ENCODE data around the gene BBOX1.

Gene BBOX1

DNA sequence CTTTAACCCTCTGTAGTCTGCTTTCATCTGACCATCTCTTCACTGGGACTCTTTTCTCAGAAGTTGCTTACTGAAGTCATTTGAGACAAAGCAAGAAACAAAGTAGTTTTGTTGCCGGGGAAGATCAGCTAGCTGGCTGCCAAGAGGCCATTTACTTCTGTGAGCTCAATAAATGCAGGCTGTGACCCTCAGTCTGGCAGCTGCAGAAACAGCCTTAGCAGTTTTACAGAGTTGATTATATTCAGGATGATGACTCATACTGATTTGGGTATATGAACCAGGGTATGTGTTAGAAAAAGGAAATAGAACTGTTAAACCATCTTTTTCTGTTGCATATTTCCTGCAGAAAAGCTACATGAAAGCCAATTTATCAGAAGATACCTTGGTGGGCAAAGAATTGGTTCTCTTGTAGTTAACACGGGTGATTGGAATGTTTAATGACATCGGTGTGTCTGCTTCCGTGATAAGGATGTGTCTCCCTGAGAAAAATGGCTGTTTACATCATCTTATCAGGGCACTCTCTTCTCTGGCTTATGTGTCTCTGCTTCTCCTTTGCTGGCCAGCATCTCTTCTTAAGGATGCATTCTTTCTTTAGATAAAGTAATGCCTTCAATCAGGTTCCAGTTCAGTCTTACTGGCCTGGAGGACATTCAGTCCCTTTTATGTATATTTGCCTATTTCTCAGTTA lies 28.2 kb upstream of the BBOX1 start:
- H3K4me3 ChIP-seq (ENCODE audit: control insufficient read depth, low read depth, low read length) = no peak overlapping the region
- DNase-seq (ENCODE audit: low read depth) = no peak
- TF ChIP-seq, protein P1, sequence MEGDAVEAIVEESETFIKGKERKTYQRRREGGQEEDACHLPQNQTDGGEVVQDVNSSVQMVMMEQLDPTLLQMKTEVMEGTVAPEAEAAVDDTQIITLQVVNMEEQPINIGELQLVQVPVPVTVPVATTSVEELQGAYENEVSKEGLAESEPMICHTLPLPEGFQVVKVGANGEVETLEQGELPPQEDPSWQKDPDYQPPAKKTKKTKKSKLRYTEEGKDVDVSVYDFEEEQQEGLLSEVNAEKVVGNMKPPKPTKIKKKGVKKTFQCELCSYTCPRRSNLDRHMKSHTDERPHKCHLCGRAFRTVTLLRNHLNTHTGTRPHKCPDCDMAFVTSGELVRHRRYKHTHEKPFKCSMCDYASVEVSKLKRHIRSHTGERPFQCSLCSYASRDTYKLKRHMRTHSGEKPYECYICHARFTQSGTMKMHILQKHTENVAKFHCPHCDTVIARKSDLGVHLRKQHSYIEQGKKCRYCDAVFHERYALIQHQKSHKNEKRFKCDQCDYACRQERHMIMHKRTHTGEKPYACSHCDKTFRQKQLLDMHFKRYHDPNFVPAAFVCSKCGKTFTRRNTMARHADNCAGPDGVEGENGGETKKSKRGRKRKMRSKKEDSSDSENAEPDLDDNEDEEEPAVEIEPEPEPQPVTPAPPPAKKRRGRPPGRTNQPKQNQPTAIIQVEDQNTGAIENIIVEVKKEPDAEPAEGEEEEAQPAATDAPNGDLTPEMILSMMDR (IDR thresholded peaks at IDR 0.05; ENCODE audit: control insufficient read depth, insufficient read depth, low read depth, low read length, missing control alignments) = no peak

GRCh38 chr11:27013781-27014361 lies 26.7 kb upstream of the BBOX1 start:
- TF ChIP-seq, protein P1 (IDR thresholded peaks at IDR 0.05; ENCODE audit: control insufficient read depth, insufficient read depth, low read depth, low read length, missing control alignments) = no peak
- peak; percentile 45 for DNase-seq (ENCODE audit: low read depth)
- no peak overlapping the region for H3K4me3 ChIP-seq (ENCODE audit: control insufficient read depth, low read depth, low read length)

GRCh38 chr11:27018902-27019529 lies 21.6 kb upstream of the BBOX1 start:
- no peak for DNase-seq (ENCODE audit: low read depth)
- TF ChIP-seq, protein P1 (IDR thresholded peaks at IDR 0.05; ENCODE audit: control insufficient read depth, insufficient read depth, low read depth, low read length, missing control alignments) = no peak
- no peak overlapping the region for H3K4me3 ChIP-seq (ENCODE audit: control insufficient read depth, low read depth, low read length)

- H3K4me3 ChIP-seq (ENCODE audit: control insufficient read depth, low read depth, low read length) = no peak overlapping the region
- TF ChIP-seq, protein P1 (IDR thresholded peaks at IDR 0.05; ENCODE audit: control insufficient read depth, insufficient read depth, low read depth, low read length, missing control alignments) = no peak
- DNase-seq (ENCODE audit: low read depth) = no peak
These were observed 19.9 kb upstream of the BBOX1 start for GRCh38 chr11:27020751-27021150.

- H3K4me3 ChIP-seq (ENCODE audit: control insufficient read depth, low read depth, low read length) = no peak overlapping the region
- TF ChIP-seq, protein P1 (IDR thresholded peaks at IDR 0.05; ENCODE audit: control insufficient read depth, insufficient read depth, low read depth, low read length, missing control alignments) = no peak
These were observed 17.9 kb upstream of the BBOX1 start for GRCh38 chr11:27022659-27023251.

DNA sequence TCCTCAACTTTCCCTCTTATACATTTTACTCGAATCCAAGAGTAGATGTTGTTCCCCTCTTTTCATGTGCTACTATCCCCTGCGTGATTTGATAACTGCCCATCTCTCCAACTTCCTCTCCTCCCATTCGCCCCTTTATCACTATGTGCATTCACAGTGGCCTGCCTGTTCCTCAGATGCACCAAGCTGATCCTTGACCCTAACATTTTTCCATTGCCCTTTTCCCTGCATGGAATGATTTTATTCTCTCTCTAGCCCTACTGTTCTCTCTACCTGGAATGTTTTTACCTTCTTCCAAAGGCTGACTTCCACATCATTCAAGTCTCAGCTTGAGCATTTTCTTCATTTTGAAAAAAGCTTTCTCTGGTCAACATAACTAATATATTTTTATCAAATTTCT lies 15.8 kb upstream of the BBOX1 start:
- H3K4me3 ChIP-seq (ENCODE audit: control insufficient read depth, low read depth, low read length) = no peak overlapping the region
- no peak for DNase-seq (ENCODE audit: low read depth)
- TF ChIP-seq, protein P1 (IDR thresholded peaks at IDR 0.05; ENCODE audit: control insufficient read depth, insufficient read depth, low read depth, low read length, missing control alignments) = no peak

More at GRCh38 chr11:27022659-27023251, 17.9 kb upstream of the BBOX1 start:
- no peak for DNase-seq (ENCODE audit: low read depth)
